WTC11 (cell line): ENCODE results near the gene TLE4.

Source experiments
- ZNF138 ChIP-seq: sonication (generic); formaldehyde crosslinking; conservative IDR thresholded peaks from 2 replicates; pipeline ENCODE4 v1.8.1; 2022; ENCODE audit warnings: mild to moderate bottlenecking, moderate library complexity, missing genetic modification reagents
- TF ChIP-seq, protein P1 (sequence below): sonication (generic); formaldehyde crosslinking; IDR thresholded peaks from 2 replicates; pipeline ENCODE4 v1.8.1; 2022; ENCODE audit warnings: low read depth, mild to moderate bottlenecking, moderate library complexity, missing genetic modification reagents, borderline replicate concordance

- TF ChIP-seq ZNF138 (CRISPR knock-in tag), result no peak
- TF ChIP-seq, protein P1, sequence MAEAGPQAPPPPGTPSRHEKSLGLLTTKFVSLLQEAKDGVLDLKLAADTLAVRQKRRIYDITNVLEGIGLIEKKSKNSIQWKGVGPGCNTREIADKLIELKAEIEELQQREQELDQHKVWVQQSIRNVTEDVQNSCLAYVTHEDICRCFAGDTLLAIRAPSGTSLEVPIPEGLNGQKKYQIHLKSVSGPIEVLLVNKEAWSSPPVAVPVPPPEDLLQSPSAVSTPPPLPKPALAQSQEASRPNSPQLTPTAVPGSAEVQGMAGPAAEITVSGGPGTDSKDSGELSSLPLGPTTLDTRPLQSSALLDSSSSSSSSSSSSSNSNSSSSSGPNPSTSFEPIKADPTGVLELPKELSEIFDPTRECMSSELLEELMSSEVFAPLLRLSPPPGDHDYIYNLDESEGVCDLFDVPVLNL (CRISPR knock-in tag), result no peak
These were observed 1.8 kb upstream of the TLE4 start for GRCh38 chr9:79569814-79570447.
